Endothelial cell of umbilical vein (primary cell): ENCODE measurements around the gene PKD1. TPM values are rescaled to one million over a fixed set of nuclear protein-coding genes. Genes with fewer than 3 reads are reported as not detected.

ENCODE experiments used
- BruUV-seq: library from RNA; stranded (reverse); fragments of 400-500 nt; replicated peaks from 2 replicates; lab custom pipeline; 2021; lab: Mats Ljungman, UMichigan
- CTCF ChIA-PET: fragments of 300-600, 350-600 bp; sonication (Branson Sonifier 250); formaldehyde crosslinking; loops from one replicate; lab custom pipeline; 2021; ENCODE audit warnings: antibody characterized with exemption, inconsistent platforms; lab: Charles Lee
- POLR2A ChIA-PET: fragments of 300-600, 350-600 bp; sonication (Branson Sonifier 250); formaldehyde crosslinking; loops from one replicate; lab custom pipeline; 2021; ENCODE audit warnings: antibody characterized with exemption, inconsistent platforms; lab: Charles Lee
- DNase-seq: peaks from one replicate; pipeline ENCODE4 v3.0.0-alpha.2; 2011; ENCODE audit warnings: low read depth, low spot score
- FAIRE-seq: peaks from 2 replicates; lab custom pipeline; 2011; peaks lifted over from hg19 to GRCh38; lab: Jason Lieb, UNC
- H2AFZ ChIP-seq: 2 replicates; pipeline ENCODE4 v1.6.0; 2012; ENCODE audit warnings: low read depth, low read length, control low read depth, inconsistent platforms
- H3K27ac ChIP-seq: 2 replicates; pipeline ENCODE4 v1.5.1; 2011; ENCODE audit warnings: low read depth, mild to moderate bottlenecking, control low read depth, low read length, moderate library complexity; ENCODE audit not compliant: insufficient read depth
- H3K27me3 ChIP-seq, 2 experiments: 2 replicates each; pipeline versions ENCODE4 v1.6.0 to v1.6.1; 2011; ENCODE audit warnings: low read length in 2 of 2, mixed read lengths in 1 of 2; ENCODE audit not compliant: control insufficient read depth in 2 of 2, insufficient read depth in 2 of 2
- H3K36me3 ChIP-seq, 2 experiments: 2 replicates in 1 of 2; 3 replicates in 1 of 2; pipeline ENCODE4 v1.5.1; 2011; ENCODE audit warnings: low read length in 2 of 2, mild to moderate bottlenecking in 1 of 2, moderate library complexity in 1 of 2; ENCODE audit not compliant: control insufficient read depth in 2 of 2, insufficient read depth in 2 of 2; ENCODE audit errors: extremely low read depth in 1 of 2
- H3K4me1 ChIP-seq: 3 replicates; pipeline ENCODE4 v1.5.1; 2011; ENCODE audit warnings: mild to moderate bottlenecking, low read length; ENCODE audit not compliant: control insufficient read depth, insufficient read depth; ENCODE audit errors: extremely low read depth
- H3K4me2 ChIP-seq: 2 replicates; pipeline ENCODE4 v1.6.1; 2011; ENCODE audit warnings: low read length, control low read depth, mixed read lengths; ENCODE audit not compliant: insufficient read depth
- H3K4me3 ChIP-seq, 3 experiments: fragments of 200-600 bp in 1 of 3; sonication (generic), shearing (Covaris generic) in 1 of 3; replicated peaks in 1 of 3; 2 replicates each; pipeline ENCODE4 v1.5.1; 2011 to 2016; ENCODE audit warnings: control low read depth in 3 of 3, low read length in 3 of 3, mild to moderate bottlenecking in 2 of 3, inconsistent platforms in 1 of 3, low read depth in 1 of 3, moderate library complexity in 1 of 3; ENCODE audit not compliant: insufficient read depth in 1 of 3
- H3K79me2 ChIP-seq: 2 replicates; pipeline ENCODE4 v1.6.0; 2012; ENCODE audit warnings: low read length, inconsistent platforms; ENCODE audit not compliant: control insufficient read depth, insufficient read depth
- H3K9ac ChIP-seq: replicated peaks from 2 replicates; pipeline ENCODE3; 2011; ENCODE audit warnings: low read length, control low read depth; ENCODE audit not compliant: insufficient read depth; ENCODE audit errors: extremely low read depth
- H3K9me1 ChIP-seq: replicated peaks from 3 replicates; pipeline ENCODE4 v1.6.0; 2011; ENCODE audit warnings: mild to moderate bottlenecking, low read length; ENCODE audit not compliant: control insufficient read depth, insufficient read depth; ENCODE audit errors: extremely low read depth
- H3K9me3 ChIP-seq: replicated peaks from 2 replicates; pipeline ENCODE4 v1.5.1; 2012; ENCODE audit warnings: low read length, inconsistent platforms; ENCODE audit not compliant: control insufficient read depth, insufficient read depth
- H4K20me1 ChIP-seq: replicated peaks from 2 replicates; pipeline ENCODE3; 2011; ENCODE audit warnings: mild to moderate bottlenecking, low read length; ENCODE audit not compliant: control insufficient read depth, insufficient read depth; ENCODE audit errors: extremely low read depth
- CTCF ChIP-seq, 2 donors: IDR thresholded peaks; 1 replicate in 1 of 2; 2 replicates in 1 of 2; pipeline ENCODE4 v1.5.1; 2011; ENCODE audit warnings: low read length in 2 of 2, mild to moderate bottlenecking in 2 of 2, moderate library complexity in 2 of 2, control low read depth in 1 of 2, inconsistent platforms in 1 of 2, low read depth in 1 of 2; ENCODE audit not compliant: insufficient read depth in 1 of 2; ENCODE audit errors: extremely low read depth in 1 of 2
- EZH2 ChIP-seq: IDR thresholded peaks from 2 replicates; pipeline ENCODE4 v1.6.1; 2012; ENCODE audit warnings: borderline replicate concordance, low read depth, mild to moderate bottlenecking, moderate library complexity, low read length, inconsistent platforms; ENCODE audit not compliant: severe bottlenecking
- FOS ChIP-seq: IDR thresholded peaks from 2 replicates; pipeline ENCODE4 v1.6.1; 2011; ENCODE audit warnings: mild to moderate bottlenecking, low read length, moderate library complexity, borderline replicate concordance; ENCODE audit not compliant: insufficient read depth
- GATA2 ChIP-seq: IDR thresholded peaks from 2 replicates; pipeline ENCODE4 v1.7.0; 2011; ENCODE audit warnings: low read depth, mild to moderate bottlenecking, moderate library complexity, mixed read lengths, low read length; ENCODE audit not compliant: insufficient read length, insufficient read depth
- JUN ChIP-seq: IDR thresholded peaks from 2 replicates; pipeline ENCODE4 v1.6.1; 2011; ENCODE audit warnings: borderline replicate concordance, low read depth; ENCODE audit not compliant: insufficient read length, insufficient read depth
- MAX ChIP-seq: IDR thresholded peaks from 2 replicates; pipeline ENCODE4 v1.6.1; 2011; ENCODE audit not compliant: insufficient read depth, insufficient read length
- MYC ChIP-seq: IDR thresholded peaks from one replicate; pipeline ENCODE4 v1.6.1; 2011; ENCODE audit warnings: mild to moderate bottlenecking, low read depth, low read length
- POLR2A ChIP-seq: IDR thresholded peaks from 2 replicates; pipeline ENCODE4 v1.6.1; 2012; ENCODE audit warnings: low read depth, mild to moderate bottlenecking, control low read depth, low read length
- POLR2AphosphoS5 ChIP-seq: IDR thresholded peaks from 2 replicates; pipeline ENCODE4 v1.6.1; 2012; ENCODE audit warnings: low read depth, mild to moderate bottlenecking, control low read depth, low read length, moderate library complexity; ENCODE audit not compliant: insufficient read depth
- dilution Hi-C: fragments of 300-500 bp; cut with MboI; formaldehyde crosslinking; loops from one replicate; pipeline ENCODE4 v1.15.0; 2019; ENCODE audit warnings: low sequenced_read_pairs; ENCODE audit not compliant: extremely low pct_ligation_motif_present
- intact Hi-C: fragments of 100-400 bp; cut with micrococcal nuclease; formaldehyde crosslinking; loops from one replicate; pipeline ENCODE4 v1.10.0; 2022
- polyA plus RNA-seq, 4 experiments: library from polyadenylated mRNA; depleted of rRNA in 3 of 4; stranded (reverse) in 3 of 4; unstranded in 1 of 4; fragments of >200 nt; gene quantifications; 2 replicates each; pipeline versions ENCODE4 v1.2.1 to v1.2.3, GENCODE V29; 2011 to 2012; ENCODE audit warnings: missing spikeins in 1 of 4
- total RNA-seq: library from RNA; stranded (reverse); gene quantifications from 2 replicates; pipeline ENCODE4 v1.2.3, GENCODE V29; 2021

PKD1 gene
- total and polyA plus RNA-seq, 2 donors (not counting 3 experiments of a cell fraction or from before 2014, with no cell fraction given) = 52.5 to 102 TPM

GRCh38 chr16:2167068-2167638, 31.5 kb upstream of the PKD1 start:
- FAIRE-seq (no peak), DNase-seq (no peak)
- Histone ChIP-seq H3K9me1 (no peaks in the 10 kb centered on the region), H3K27me3 (no peaks in the 10 kb centered on the region), H3K4me2 (no peak overlapping the region), H4K20me1 (no peaks in the 10 kb centered on the region), H3K4me3 (no peak overlapping the region), H3K36me3 (peaks cover 10 to 34% of the 10 kb centered on the region in 2 experiments), H3K9me3 (no peaks in the 10 kb centered on the region), H3K4me1 (peaks cover 22% of the 10 kb centered on the region), H3K9ac (no peak overlapping the region), H2AFZ (no peak overlapping the region), H3K79me2 (peaks cover 59% of the 10 kb centered on the region), H3K27ac (no peak overlapping the region)
- intact Hi-C loops (no loop called here), dilution Hi-C loops (loop anchor here (25.0 kb wide), 1 partner anchor 130 kb away; the partner anchor contains the start of genes NHERF2, NTHL1 and TSC2)
- TF ChIP-seq MYC (no peak), GATA2 (no peak), POLR2AphosphoS5 (no peak), MAX (no peak), FOS (no peak), JUN (no peak), EZH2 (no peak), CTCF (IDR thresholded peaks at IDR 0.05; ENCODE audit: extremely low read depth in 1 of 2, insufficient read depth in 1 of 2, low read depth in 1 of 2, low read length in 2 of 2) (no peak), POLR2A (no peak)
- ChIA-PET POLR2A (interaction anchor here (2.9 kb wide), 1 partner anchor 12 kb away, joined by 15 read pairs; the partner anchor contains the start of gene TRAF7), CTCF (interaction anchor here (1.3 to 1.4 kb wide), 2 partner anchors 8 to 27 kb away, joined by 4 read pairs; no protein-coding TSS in a partner anchor)
- no TSS peak for BruUV-seq
